ENCODE data around the gene TBCEL. TPM values are rescaled to one million over a fixed set of nuclear protein-coding genes. Genes with fewer than 3 reads are reported as not detected.

Gene TBCEL
- total and polyA plus RNA-seq, 2 donors (not counting 3 experiments of a cell fraction or from before 2014, with no cell fraction given) = 5.6 to 19.5 TPM

- dilution Hi-C loops (cut with MboI; ENCODE audit: extremely low pct_ligation_motif_present, low sequenced_read_pairs) = no loop called here
- Histone ChIP-seq H3K79me2 (ENCODE audit: control insufficient read depth, insufficient read depth, low read length) (no peaks in the 10 kb centered on the region), H3K27ac (ENCODE audit: insufficient read depth, low read depth, low read length) (no peak overlapping the region), H3K9ac (replicated peaks; ENCODE audit: extremely low read depth, insufficient read depth, low read length) (no peak overlapping the region), H3K27me3 (ENCODE audit: control insufficient read depth in 2 of 2, insufficient read depth in 2 of 2, low read length in 2 of 2) (no peaks in the 10 kb centered on the region), H3K4me2 (ENCODE audit: insufficient read depth, low read length) (no peak overlapping the region), H3K4me3 (replicated peaks in 1 of 3; ENCODE audit: insufficient read depth in 1 of 3, low read depth in 1 of 3, low read length in 3 of 3) (no peak overlapping the region), H3K9me1 (replicated peaks; ENCODE audit: control insufficient read depth, extremely low read depth, insufficient read depth, low read length) (no peaks in the 10 kb centered on the region), H2AFZ (ENCODE audit: low read depth, low read length) (no peak overlapping the region), H3K4me1 (ENCODE audit: control insufficient read depth, extremely low read depth, insufficient read depth, low read length) (no peaks in the 10 kb centered on the region), H3K36me3 (ENCODE audit: control insufficient read depth in 2 of 2, extremely low read depth in 1 of 2, insufficient read depth in 2 of 2, low read length in 2 of 2) (no peaks in the 10 kb centered on the region), H4K20me1 (replicated peaks; ENCODE audit: control insufficient read depth, extremely low read depth, insufficient read depth, low read length) (no peaks in the 10 kb centered on the region), H3K9me3 (replicated peaks; ENCODE audit: control insufficient read depth, insufficient read depth, low read length) (no peaks in the 10 kb centered on the region)
- intact Hi-C loops (cut with micrococcal nuclease) = no loop called here
- FAIRE-seq (no peak), DNase-seq (ENCODE audit: low read depth, low spot score) (no peak)
- TF ChIP-seq GATA2 (IDR thresholded peaks at IDR 0.05; ENCODE audit: insufficient read depth, insufficient read length, low read depth, low read length) = no peak
- TF ChIP-seq CTCF (IDR thresholded peaks at IDR 0.05; ENCODE audit: extremely low read depth in 1 of 2, insufficient read depth in 1 of 2, low read depth in 1 of 2, low read length in 2 of 2) = no peak
- ChIA-PET CTCF (no interaction called here), POLR2A (no interaction called here)
- no TSS peak for BruUV-seq (replicated peaks)
Measured at GRCh38 chr11:120996973-120997372, 26.9 kb upstream of the TBCEL start.

GRCh38 chr11:120998581-120998980 lies 25.3 kb upstream of the TBCEL start:
- dilution Hi-C loops (cut with MboI; ENCODE audit: extremely low pct_ligation_motif_present, low sequenced_read_pairs) (no loop called here), intact Hi-C loops (cut with micrococcal nuclease) (no loop called here)
- FAIRE-seq (no peak), DNase-seq (ENCODE audit: low read depth, low spot score) (no peak)
- ChIA-PET CTCF (no interaction called here), POLR2A (no interaction called here)
- Histone ChIP-seq H3K9ac (replicated peaks; ENCODE audit: extremely low read depth, insufficient read depth, low read length) (no peak overlapping the region), H3K9me3 (replicated peaks; ENCODE audit: control insufficient read depth, insufficient read depth, low read length) (no peaks in the 10 kb centered on the region), H3K27me3 (ENCODE audit: control insufficient read depth in 2 of 2, insufficient read depth in 2 of 2, low read length in 2 of 2) (no peaks in the 10 kb centered on the region), H3K4me3 (replicated peaks in 1 of 3; ENCODE audit: insufficient read depth in 1 of 3, low read depth in 1 of 3, low read length in 3 of 3) (no peak overlapping the region), H3K4me2 (ENCODE audit: insufficient read depth, low read length) (no peak overlapping the region), H4K20me1 (replicated peaks; ENCODE audit: control insufficient read depth, extremely low read depth, insufficient read depth, low read length) (no peaks in the 10 kb centered on the region), H3K36me3 (ENCODE audit: control insufficient read depth in 2 of 2, extremely low read depth in 1 of 2, insufficient read depth in 2 of 2, low read length in 2 of 2) (no peaks in the 10 kb centered on the region), H3K4me1 (ENCODE audit: control insufficient read depth, extremely low read depth, insufficient read depth, low read length) (no peaks in the 10 kb centered on the region), H3K79me2 (ENCODE audit: control insufficient read depth, insufficient read depth, low read length) (no peaks in the 10 kb centered on the region), H3K9me1 (replicated peaks; ENCODE audit: control insufficient read depth, extremely low read depth, insufficient read depth, low read length) (no peaks in the 10 kb centered on the region), H3K27ac (ENCODE audit: insufficient read depth, low read depth, low read length) (no peak overlapping the region), H2AFZ (ENCODE audit: low read depth, low read length) (no peak overlapping the region)
- TF ChIP-seq MYC (IDR thresholded peaks at IDR 0.05; ENCODE audit: low read depth, low read length) (no peak), POLR2A (IDR thresholded peaks at IDR 0.05; ENCODE audit: low read depth, low read length) (no peak), MAX (IDR thresholded peaks at IDR 0.05; ENCODE audit: insufficient read depth, insufficient read length) (no peak), POLR2AphosphoS5 (IDR thresholded peaks at IDR 0.05; ENCODE audit: insufficient read depth, low read depth, low read length) (no peak), CTCF (IDR thresholded peaks at IDR 0.05; ENCODE audit: extremely low read depth in 1 of 2, insufficient read depth in 1 of 2, low read depth in 1 of 2, low read length in 2 of 2) (no peak), EZH2 (IDR thresholded peaks at IDR 0.05; ENCODE audit: borderline replicate concordance, low read depth, low read length, severe bottlenecking) (no peak), FOS (IDR thresholded peaks at IDR 0.05; ENCODE audit: borderline replicate concordance, insufficient read depth, low read length) (no peak), GATA2 (IDR thresholded peaks at IDR 0.05; ENCODE audit: insufficient read depth, insufficient read length, low read depth, low read length) (no peak), JUN (IDR thresholded peaks at IDR 0.05; ENCODE audit: borderline replicate concordance, insufficient read depth, insufficient read length, low read depth) (no peak)
- no TSS peak for BruUV-seq (replicated peaks)

All from endothelial cell of umbilical vein (primary cell).